GM12872 (cell line): ENCODE results near the gene TMEM121.
A peak's percentile ranks its signal among the peaks of the same experiment; 100 is the strongest.

ENCODE experiments used
- TF ChIP-seq, protein P1 (sequence below): IDR thresholded peaks from 3 replicates; pipeline ENCODE4 v1.5.1; 2011; ENCODE audit warnings: low read depth, mild to moderate bottlenecking, low read length, moderate library complexity; ENCODE audit not compliant: insufficient read depth

Gene TMEM121

DNA sequence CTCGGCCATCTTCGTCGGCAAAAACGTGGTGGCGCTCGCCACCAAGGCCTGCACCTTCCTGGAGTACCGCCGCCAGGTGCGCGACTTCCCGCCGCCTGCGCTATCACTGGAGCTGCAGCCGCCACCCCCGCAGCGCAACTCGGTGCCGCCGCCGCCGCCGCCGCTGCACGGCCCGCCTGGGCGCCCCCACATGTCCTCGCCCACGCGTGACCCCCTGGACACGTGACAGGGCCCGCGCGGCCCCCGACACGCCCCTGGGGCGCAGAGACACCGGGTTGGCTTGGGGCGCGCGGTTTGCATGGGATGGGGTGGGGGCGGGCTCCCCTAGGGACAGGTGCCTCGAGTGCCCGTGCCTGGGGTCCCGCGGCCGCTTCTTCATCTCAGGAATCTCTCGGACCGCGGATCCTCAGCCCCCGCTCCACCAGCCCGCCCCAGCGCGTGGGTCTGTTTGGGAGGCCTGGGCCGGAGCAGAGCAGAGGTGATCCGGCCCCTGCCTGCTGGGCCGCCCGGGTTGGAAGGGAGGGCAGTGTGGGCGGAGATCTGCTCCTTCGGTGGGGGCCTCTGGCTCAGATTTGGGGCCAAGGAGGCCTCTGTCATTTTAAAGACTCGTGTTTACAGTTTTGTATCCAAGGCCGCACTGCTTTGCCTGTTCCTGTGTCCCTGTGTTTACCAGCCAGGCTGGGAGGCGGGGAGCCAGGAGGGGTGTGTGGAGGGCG, 3.3 kb downstream of the TMEM121 start:
- TF ChIP-seq, protein P1, sequence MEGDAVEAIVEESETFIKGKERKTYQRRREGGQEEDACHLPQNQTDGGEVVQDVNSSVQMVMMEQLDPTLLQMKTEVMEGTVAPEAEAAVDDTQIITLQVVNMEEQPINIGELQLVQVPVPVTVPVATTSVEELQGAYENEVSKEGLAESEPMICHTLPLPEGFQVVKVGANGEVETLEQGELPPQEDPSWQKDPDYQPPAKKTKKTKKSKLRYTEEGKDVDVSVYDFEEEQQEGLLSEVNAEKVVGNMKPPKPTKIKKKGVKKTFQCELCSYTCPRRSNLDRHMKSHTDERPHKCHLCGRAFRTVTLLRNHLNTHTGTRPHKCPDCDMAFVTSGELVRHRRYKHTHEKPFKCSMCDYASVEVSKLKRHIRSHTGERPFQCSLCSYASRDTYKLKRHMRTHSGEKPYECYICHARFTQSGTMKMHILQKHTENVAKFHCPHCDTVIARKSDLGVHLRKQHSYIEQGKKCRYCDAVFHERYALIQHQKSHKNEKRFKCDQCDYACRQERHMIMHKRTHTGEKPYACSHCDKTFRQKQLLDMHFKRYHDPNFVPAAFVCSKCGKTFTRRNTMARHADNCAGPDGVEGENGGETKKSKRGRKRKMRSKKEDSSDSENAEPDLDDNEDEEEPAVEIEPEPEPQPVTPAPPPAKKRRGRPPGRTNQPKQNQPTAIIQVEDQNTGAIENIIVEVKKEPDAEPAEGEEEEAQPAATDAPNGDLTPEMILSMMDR, result no peak

DNA sequence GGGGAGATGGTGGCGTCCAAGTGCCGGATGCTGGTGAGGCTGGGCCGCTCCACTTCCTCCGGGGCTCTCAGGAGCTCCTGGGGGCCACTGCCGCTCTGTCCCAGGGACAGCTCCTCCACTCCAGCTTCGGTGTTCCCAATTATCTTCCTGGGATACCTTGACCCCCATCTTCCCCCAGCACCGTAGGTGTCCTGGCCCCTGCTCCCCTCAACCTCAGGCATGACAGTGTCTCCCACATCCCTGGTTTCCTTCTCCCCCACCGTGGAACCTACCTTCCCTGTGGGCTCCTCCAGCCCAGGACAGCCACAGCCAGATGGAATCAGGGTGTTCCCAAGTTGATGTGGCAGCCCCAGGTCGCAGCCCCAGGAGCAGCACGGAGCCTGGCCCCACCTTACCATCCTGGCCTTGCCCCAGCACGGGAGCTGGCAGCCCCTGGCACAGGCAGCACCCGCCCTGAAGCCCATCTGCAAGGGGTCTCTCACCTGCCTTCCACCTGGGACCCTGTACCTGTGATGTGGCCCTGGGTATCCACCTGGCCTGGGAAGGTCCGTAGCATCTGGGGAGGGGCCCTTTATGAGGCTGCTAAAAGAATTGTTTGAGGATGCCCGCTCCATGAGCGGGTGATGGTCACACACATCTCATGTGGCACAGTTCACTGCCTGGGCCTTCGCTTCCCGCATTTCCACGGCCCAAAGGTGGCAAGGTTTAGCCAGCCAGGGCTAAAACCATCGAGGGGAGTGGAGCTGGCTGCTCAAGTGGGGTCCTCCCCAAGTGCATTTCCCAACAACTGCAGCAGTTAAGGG, 4.1 kb downstream of the TMEM121 start:
- TF ChIP-seq, protein P1, result no peak

DNA sequence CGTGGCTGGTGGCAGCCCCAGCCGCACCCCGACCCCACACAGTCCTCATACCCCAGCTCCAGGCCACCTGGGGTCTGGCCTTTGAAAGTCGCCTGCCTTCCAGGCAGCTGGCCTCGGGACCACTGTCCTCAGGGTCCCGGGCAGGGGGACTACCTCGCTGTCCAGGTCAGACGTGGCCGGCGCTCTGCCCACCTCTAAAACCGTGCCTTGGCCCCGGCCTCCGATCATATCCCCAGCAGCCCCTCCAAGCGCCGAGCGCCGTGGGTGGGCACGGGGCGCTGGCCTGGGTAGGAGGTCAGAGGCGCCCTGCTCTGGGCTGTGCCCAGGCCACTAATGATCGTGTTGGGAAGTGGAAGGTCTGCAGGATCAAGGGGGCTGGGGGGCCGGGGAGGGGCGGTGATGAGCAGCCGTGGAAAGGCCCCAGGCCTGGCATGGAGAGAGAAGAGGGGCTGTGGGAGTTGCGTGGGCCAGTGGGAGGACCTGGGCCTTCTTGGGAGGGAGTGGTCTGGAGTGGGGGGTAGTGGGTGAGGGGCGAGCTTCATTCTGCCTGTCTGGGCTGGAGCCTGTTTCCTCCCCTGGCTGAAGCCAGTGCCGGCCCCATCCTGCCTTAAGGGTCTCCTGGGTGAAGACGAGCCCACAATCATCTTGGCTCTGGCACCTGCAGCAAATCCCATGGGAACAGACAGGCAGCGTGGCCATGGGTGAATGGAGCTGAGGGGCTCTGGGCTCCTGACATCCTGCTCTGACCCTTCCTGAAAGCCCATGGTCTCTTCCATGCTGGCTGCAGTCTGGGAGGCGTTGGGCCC, 4.9 kb downstream of the TMEM121 start:
- TF ChIP-seq, protein P1, result no peak

DNA sequence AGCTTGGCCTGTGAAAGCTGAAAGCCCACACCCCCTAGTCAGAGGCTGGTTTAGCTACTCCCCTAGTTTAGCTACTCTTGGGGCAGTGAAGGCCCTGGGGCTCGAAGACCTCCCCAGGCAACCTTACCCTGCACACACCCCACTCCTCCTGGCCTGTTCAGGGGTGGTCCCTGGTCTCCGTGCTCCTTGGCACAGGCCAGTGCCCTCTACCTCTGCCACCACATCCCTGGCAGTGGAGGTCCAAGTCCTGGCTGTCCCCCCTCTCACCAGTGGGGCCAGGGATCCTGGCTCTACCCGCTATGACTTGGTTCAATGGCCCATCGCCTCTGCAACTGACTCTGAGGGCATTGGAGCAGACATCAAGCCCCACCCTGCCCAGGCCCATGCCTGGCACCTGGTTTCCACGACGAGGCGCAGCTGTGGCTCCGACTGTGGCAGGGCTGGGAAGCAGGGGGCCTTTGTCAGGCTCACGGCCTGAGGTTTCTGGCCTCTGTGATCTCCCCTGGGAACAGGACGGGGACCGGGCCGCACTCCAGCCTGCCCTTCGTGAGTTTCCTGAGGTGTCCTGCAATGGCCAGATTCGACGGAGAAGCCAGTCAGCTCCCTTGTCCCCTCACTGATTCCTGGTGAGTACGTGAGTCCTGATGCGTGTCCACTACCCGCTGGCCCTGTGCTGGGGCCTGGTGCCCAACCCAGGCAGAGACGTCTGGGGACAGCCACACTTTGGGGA, 5.7 kb downstream of the TMEM121 start:
- TF ChIP-seq, protein P1, result no peak

DNA sequence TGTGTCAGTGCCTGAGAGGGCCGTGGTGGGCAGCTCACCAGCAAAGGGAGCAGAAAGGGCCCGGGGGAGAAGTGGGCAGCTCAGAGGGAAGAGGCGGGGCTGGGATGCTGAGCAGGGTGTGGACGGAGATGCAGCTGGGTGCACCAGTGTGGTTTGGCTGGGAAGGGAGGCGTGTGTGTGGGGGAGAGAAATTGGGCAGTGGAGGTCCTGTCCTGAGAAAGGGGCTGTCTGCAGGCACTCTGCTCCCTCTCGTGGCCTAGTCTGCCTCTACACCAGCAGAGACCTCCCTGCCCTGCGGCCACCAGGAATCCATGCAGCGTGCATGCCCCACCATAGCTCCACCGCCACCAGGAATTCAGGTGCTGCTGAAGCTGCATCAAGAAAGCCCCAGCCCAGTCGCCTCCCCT, 6.4 kb downstream of the TMEM121 start:
- TF ChIP-seq, protein P1, result peak; percentile 72

DNA sequence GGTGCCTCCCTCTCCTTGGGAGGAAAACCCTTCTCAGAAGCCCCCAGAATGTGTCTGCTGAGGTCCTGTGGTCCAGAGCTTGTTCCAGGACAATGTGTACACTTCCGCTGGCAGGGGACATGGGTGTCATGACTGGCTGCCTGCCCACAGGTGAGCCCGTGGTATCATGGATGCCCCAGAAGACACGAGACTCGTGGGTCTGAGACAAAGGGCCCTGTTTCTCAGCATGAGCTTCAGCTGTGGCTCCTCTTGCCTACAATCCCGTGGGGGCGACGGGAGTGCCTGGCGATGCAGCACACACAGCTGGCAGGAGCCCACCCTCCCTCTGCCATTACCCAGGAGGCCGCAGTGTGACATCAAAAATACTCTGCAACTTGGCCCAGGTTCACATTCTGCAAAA, 7.0 kb downstream of the TMEM121 start:
- TF ChIP-seq, protein P1, result no peak
